GM19193 (cell line): ENCODE results near the gene OLFML3.

Experiments
- POLR2A ChIP-seq: IDR thresholded peaks from 4 replicates; pipeline ENCODE4 v1.6.1; 2011; ENCODE audit not compliant: insufficient read depth, insufficient read length; ENCODE audit errors: extremely low read depth

The OLFML3 gene, protein sequence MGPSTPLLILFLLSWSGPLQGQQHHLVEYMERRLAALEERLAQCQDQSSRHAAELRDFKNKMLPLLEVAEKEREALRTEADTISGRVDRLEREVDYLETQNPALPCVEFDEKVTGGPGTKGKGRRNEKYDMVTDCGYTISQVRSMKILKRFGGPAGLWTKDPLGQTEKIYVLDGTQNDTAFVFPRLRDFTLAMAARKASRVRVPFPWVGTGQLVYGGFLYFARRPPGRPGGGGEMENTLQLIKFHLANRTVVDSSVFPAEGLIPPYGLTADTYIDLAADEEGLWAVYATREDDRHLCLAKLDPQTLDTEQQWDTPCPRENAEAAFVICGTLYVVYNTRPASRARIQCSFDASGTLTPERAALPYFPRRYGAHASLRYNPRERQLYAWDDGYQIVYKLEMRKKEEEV

GRCh38 chr1:113978863-113979702 lies at the start of gene OLFML3:
OLFML3 (plus strand) TSS chr1:113979474; CDS start chr1:113979517, 43 bp downstream.
- no peak for TF ChIP-seq POLR2A

DNA sequence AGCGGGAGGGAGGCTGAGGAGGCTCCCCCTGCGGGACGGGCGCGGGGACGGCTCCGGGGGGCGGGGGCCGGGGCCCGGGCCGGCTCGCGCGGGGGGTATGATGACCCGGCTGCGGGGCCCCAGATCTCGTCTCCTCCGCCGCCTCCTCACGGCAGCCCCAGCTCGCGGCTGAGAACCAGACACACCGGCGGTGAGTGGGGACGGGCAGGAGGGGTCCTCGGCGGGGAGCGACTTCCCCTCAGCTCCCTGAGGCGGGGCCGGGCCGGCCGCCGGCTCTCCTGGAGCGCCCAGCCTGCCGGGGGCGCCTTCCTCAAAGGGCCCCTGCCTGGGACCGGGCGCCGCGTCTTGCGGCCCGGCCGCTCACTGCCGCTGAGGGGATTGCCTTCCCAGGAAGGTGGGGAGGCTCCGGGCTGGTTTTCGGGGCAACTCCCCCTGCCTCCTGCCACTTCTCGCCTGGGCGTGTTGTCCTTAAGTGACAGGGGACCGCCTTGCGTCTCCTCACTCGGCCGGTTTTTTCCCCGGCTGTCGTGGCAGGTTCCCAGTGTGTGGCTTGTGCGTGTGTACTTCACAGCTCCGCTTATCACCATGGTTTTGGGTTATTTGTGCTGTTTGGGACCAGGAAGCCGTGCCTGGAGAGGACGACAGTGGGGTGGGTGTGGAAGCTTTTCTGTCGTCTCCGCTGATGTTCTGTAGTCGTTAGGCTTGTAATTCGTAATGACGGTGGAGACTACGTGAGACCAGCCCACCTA lies 49.4 kb upstream of the OLFML3 start:
- peak; percentile 20 for TF ChIP-seq POLR2A

DNA sequence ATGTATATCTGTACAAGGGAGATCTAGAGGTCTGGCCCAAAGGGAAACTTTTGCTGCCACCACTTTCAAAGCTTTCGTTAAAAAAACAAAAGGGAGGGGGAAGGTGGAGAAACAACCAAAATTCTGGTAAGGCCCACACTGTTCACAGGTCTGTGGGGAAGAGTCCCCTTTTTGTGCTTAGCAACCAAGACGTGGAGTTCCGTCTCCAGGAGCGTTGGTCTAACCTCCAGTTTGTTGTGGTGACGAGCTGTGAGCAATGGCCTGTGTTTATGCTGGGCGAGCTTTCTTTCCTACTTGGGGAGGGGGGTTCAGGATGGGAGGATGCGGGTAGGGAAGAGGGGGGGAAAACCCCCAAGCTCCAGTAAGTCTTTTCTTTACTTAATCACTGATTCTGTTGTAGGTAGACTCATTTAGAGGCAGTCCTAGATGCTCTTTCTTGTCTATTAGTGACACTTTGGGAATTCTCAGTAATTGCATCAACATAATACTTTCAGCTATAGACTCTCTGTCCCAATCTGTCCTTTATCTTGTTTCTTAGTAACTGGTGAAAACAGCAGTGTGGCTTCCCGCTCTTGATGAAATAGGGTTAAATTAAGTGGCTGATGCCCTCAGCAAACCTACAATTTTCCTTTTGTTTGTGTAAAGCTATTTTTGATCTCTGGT lies 48.6 kb upstream of the OLFML3 start:
- TF ChIP-seq POLR2A = no peak

GRCh38 chr1:113931451-113931851 lies 47.8 kb upstream of the OLFML3 start:
- TF ChIP-seq POLR2A = no peak

DNA sequence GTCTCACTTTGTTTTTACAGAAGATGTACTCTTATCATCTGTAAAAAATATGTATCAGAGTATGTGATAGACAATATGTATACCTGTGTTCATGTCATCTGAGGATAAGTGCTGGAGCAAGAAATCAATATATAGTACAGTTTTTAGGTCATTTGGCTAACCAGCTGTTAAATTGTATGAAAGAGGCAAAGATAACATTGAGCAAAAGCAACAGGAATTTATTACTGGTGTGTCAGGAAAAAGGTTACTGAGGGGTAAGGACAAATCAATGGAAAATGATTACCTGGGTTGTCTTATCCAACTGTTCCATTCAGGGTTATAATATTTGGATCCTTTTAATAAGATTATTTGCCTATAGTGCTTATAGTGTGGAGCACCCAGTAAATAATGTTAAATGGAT lies 45.3 kb upstream of the OLFML3 start:
- TF ChIP-seq POLR2A = no peak

- no peak for TF ChIP-seq POLR2A
Measured at GRCh38 chr1:113934511-113935055, 44.7 kb upstream of the OLFML3 start.

DNA sequence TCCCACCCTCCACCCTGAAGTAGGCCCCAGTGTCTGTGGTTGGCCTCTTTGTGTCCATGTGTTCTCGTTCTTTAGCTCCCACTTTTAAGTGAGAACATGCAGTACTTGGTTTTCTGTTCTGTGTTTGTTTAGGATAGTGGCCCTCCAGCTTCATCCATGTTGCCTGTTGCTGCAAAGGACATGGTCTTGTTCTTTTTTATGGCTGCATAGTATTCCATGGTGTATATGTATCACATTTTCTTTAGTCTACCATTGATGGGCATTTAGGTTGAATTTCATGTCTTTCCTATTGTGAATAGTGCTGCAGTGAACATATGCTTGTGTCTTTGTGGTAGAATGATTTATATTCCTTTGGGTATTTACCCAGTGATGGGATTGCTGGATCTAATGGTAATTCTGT lies 44.1 kb upstream of the OLFML3 start:
- no peak for TF ChIP-seq POLR2A

DNA sequence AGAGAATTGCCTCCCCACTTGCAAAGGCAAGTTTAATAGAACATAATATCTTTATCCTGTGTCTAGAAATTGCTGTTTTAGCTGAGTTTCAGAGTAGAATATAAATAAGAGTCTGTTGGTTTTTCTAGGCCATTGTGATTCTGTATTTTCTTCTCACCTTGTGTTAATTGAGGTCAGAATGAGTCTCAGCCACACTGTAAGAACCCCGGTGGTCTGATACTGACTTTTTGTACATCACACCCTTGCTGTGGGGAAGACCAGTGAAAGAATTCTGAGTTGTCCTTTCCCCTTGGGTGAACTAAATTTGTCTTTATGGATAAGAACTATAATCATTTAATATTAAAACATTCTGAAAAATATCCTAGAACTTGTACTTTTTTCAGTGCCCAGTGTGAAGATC lies 43.3 kb upstream of the OLFML3 start:
- no peak for TF ChIP-seq POLR2A

GRCh38 chr1:113937146-113937545 lies 42.1 kb upstream of the OLFML3 start:
- TF ChIP-seq POLR2A = no peak

GRCh38 chr1:113938192-113938591 lies 41.1 kb upstream of the OLFML3 start:
- no peak for TF ChIP-seq POLR2A

GRCh38 chr1:113940365-113941244 lies 38.7 kb upstream of the OLFML3 start:
- no peak for TF ChIP-seq POLR2A

GRCh38 chr1:113941245-113941559 lies 38.1 kb upstream of the OLFML3 start:
- no peak for TF ChIP-seq POLR2A

DNA sequence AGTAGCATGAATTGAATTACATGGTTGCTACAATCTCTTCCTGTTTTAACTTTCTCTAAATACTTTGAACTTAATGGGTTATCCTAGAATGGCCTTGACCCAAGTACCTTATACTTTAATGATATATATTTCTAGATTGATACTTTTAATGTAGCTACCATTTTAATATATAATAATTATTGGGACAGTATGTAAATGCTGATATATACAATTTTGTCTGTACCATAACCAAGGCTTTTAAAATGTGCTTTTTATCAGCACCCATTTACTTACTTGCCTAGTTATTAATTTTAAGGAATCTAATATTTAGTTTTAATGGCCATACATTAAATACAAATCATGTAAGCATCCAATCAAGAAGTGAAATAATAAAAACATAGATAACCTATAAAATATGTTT lies 36.7 kb upstream of the OLFML3 start:
- no peak for TF ChIP-seq POLR2A
